GM21529 (cell line): Measurements from ENCODE around the gene THUMPD3.

Experiments
- ATAC-seq: cut with Tn5 transposase; IDR thresholded peaks from one replicate; pipeline ENCODE4 v1.9.1; 2021; ENCODE audit not compliant: unreplicated experiment

Gene THUMPD3

GRCh38 chr3:9396632-9397331, 33.9 kb downstream of the THUMPD3 start:
- ATAC-seq: peak; percentile 71

- ATAC-seq: peak; percentile 42
Measured at GRCh38 chr3:9397332-9397905, 34.6 kb downstream of the THUMPD3 start, which contains the start of gene SETD5. Gene SETD5 (plus strand): TSS chr3:9397615. CDS start chr3:9428939, 31,324 bp downstream.

GRCh38 chr3:9397906-9398699, 35.2 kb downstream of the THUMPD3 start:
- ATAC-seq: no peak

GRCh38 chr3:9398700-9399336, 36.0 kb downstream of the THUMPD3 start:
- ATAC-seq: no peak

GRCh38 chr3:9399337-9399703, 36.5 kb downstream of the THUMPD3 start:
- no peak for ATAC-seq

- no peak for ATAC-seq
Measured at GRCh38 chr3:9399746-9400145, 36.9 kb downstream of the THUMPD3 start.

- ATAC-seq: no peak
Measured at GRCh38 chr3:9400616-9401015, 37.8 kb downstream of the THUMPD3 start.

GRCh38 chr3:9401986-9402385, 39.1 kb downstream of the THUMPD3 start:
- no peak for ATAC-seq

- ATAC-seq: no peak
Measured at GRCh38 chr3:9402410-9403228, 39.8 kb downstream of the THUMPD3 start.

- ATAC-seq: no peak
Measured at GRCh38 chr3:9403463-9403862, 40.6 kb downstream of the THUMPD3 start.

GRCh38 chr3:9404680-9405079, 41.8 kb downstream of the THUMPD3 start:
- no peak for ATAC-seq

- no peak for ATAC-seq
Measured at GRCh38 chr3:9405756-9406155, 42.9 kb downstream of the THUMPD3 start.

GRCh38 chr3:9406856-9407626, 44.2 kb downstream of the THUMPD3 start:
- no peak for ATAC-seq

- no peak for ATAC-seq
Measured at GRCh38 chr3:9408061-9408460, 45.2 kb downstream of the THUMPD3 start.

GRCh38 chr3:9408546-9408945, 45.7 kb downstream of the THUMPD3 start:
- ATAC-seq: no peak

- no peak for ATAC-seq
Measured at GRCh38 chr3:9409981-9410854, 47.4 kb downstream of the THUMPD3 start.

- no peak for ATAC-seq
Measured at GRCh38 chr3:9411302-9411701, 48.4 kb downstream of the THUMPD3 start.

- no peak for ATAC-seq
Measured at GRCh38 chr3:9412293-9412692, 49.4 kb downstream of the THUMPD3 start.

- no peak for ATAC-seq
Measured at GRCh38 chr3:9414826-9415225, 52.0 kb downstream of the THUMPD3 start.
